H9 (cell line): ENCODE data around the gene DNAI1. TPM values are rescaled to one million over a fixed set of nuclear protein-coding genes. Genes with fewer than 3 reads are reported as not detected.

Experiments
- DNase-seq: peaks from one replicate; pipeline ENCODE4 v3.0.0-alpha.2; 2017
- H2AFZ ChIP-seq: one replicate; pipeline ENCODE4 v1.6.1; 2013; ENCODE audit warnings: mild to moderate bottlenecking, low read length, control low read depth, moderate library complexity
- H2AK5ac ChIP-seq: 2 replicates; pipeline ENCODE4 v1.6.1; 2013; ENCODE audit warnings: low read length, control low read depth, mixed read lengths; ENCODE audit not compliant: insufficient read length
- H2BK120ac ChIP-seq: one replicate; pipeline ENCODE4 v1.6.1; 2013; ENCODE audit warnings: low read depth, mild to moderate bottlenecking, low read length, control low read depth, inconsistent platforms; ENCODE audit not compliant: poor library complexity, severe bottlenecking
- H2BK12ac ChIP-seq: 2 replicates; pipeline ENCODE4 v1.6.1; 2013; ENCODE audit warnings: low read length, control low read depth, mixed read lengths, low read depth; ENCODE audit not compliant: insufficient read length
- H2BK15ac ChIP-seq: 2 replicates; pipeline ENCODE4 v1.6.1; 2013; ENCODE audit warnings: low read depth, low read length, control low read depth
- H2BK20ac ChIP-seq: one replicate; pipeline ENCODE4 v1.6.1; 2013; ENCODE audit warnings: low read depth, mild to moderate bottlenecking, low read length, control low read depth, inconsistent platforms; ENCODE audit not compliant: poor library complexity, severe bottlenecking
- H2BK5ac ChIP-seq: 2 replicates; pipeline ENCODE4 v1.6.1; 2013; ENCODE audit warnings: low read length, control low read depth, mixed read lengths; ENCODE audit not compliant: insufficient read length
- H3K14ac ChIP-seq: 2 replicates; pipeline ENCODE4 v1.6.1; 2013; ENCODE audit warnings: low read length, control low read depth; ENCODE audit not compliant: insufficient read depth
- H3K18ac ChIP-seq: 2 replicates; pipeline ENCODE4 v1.6.1; 2013; ENCODE audit warnings: low read depth, mild to moderate bottlenecking, mixed read lengths, low read length, control low read depth; ENCODE audit not compliant: insufficient read length
- H3K23ac ChIP-seq: 2 replicates; pipeline ENCODE4 v1.6.1; 2013; ENCODE audit warnings: low read length, control low read depth, mixed read lengths, low read depth; ENCODE audit not compliant: insufficient read length
- H3K23me2 ChIP-seq: 2 replicates; pipeline ENCODE4 v1.6.1; 2013; ENCODE audit warnings: low read depth, mild to moderate bottlenecking, mixed read lengths, low read length, control low read depth; ENCODE audit not compliant: insufficient read length, poor library complexity, severe bottlenecking
- H3K27ac ChIP-seq: 2 replicates; pipeline ENCODE4 v1.5.1; 2013; ENCODE audit warnings: low read length, control low read depth, mixed read lengths, low read depth; ENCODE audit not compliant: insufficient read length
- H3K27me3 ChIP-seq: 2 replicates; pipeline ENCODE4 v1.6.1; 2013; ENCODE audit warnings: low read length, control low read depth, inconsistent platforms; ENCODE audit not compliant: insufficient read depth
- H3K4ac ChIP-seq: 2 replicates; pipeline ENCODE4 v1.6.1; 2013; ENCODE audit warnings: low read depth, mild to moderate bottlenecking, control low read depth, inconsistent platforms, low read length, moderate library complexity
- H3K4me1 ChIP-seq: 2 replicates; pipeline ENCODE4 v1.6.1; 2013; ENCODE audit warnings: low read length, control low read depth, inconsistent platforms; ENCODE audit not compliant: insufficient read depth
- H3K4me2 ChIP-seq: 2 replicates; pipeline ENCODE4 v1.6.1; 2013; ENCODE audit warnings: low read length, control low read depth, mixed read lengths; ENCODE audit not compliant: insufficient read length, insufficient read depth
- H3K56ac ChIP-seq: 2 replicates; pipeline ENCODE4 v1.6.1; 2013; ENCODE audit warnings: low read depth, mild to moderate bottlenecking, mixed read lengths, low read length, control low read depth; ENCODE audit not compliant: insufficient read length
- H3K79me1 ChIP-seq: 2 replicates; pipeline ENCODE4 v1.6.1; 2013; ENCODE audit warnings: low read depth, mild to moderate bottlenecking, moderate library complexity, low read length, control low read depth, inconsistent platforms; ENCODE audit not compliant: insufficient read depth, poor library complexity, severe bottlenecking
- H3K79me2 ChIP-seq: 2 replicates; pipeline ENCODE4 v1.6.1; 2013; ENCODE audit warnings: low read length, control low read depth, inconsistent platforms; ENCODE audit not compliant: insufficient read depth
- H3K9ac ChIP-seq: 2 replicates; pipeline ENCODE4 v1.6.1; 2013; ENCODE audit warnings: low read length, control low read depth, mixed read lengths; ENCODE audit not compliant: insufficient read length; ENCODE audit errors: extremely low read depth
- H3K9me3 ChIP-seq: one replicate; pipeline ENCODE4 v1.6.1; 2013; ENCODE audit warnings: low read depth, low read length, inconsistent platforms; ENCODE audit not compliant: control insufficient read depth
- H3T11ph ChIP-seq: one replicate; pipeline ENCODE4 v1.6.1; 2013; ENCODE audit warnings: mild to moderate bottlenecking, low read length, control low read depth, inconsistent platforms
- H4K20me1 ChIP-seq: one replicate; pipeline ENCODE4 v1.6.1; 2013; ENCODE audit not compliant: control insufficient read depth, insufficient read length, insufficient read depth
- H4K5ac ChIP-seq: 2 replicates; pipeline ENCODE4 v1.6.1; 2013; ENCODE audit warnings: low read depth, mild to moderate bottlenecking, mixed read lengths, low read length, control low read depth; ENCODE audit not compliant: insufficient read length
- H4K8ac ChIP-seq: replicated peaks from 2 replicates; pipeline ENCODE4 v1.6.1; 2013; ENCODE audit warnings: low read length, control low read depth, mixed read lengths, low read depth; ENCODE audit not compliant: insufficient read length
- H4K91ac ChIP-seq: 2 replicates; pipeline ENCODE4 v1.6.1; 2013; ENCODE audit warnings: low read depth, mild to moderate bottlenecking, moderate library complexity, mixed read lengths, low read length, control low read depth; ENCODE audit not compliant: insufficient read length
- H3K27ac Mint-ChIP-seq, 3 experiments: 2 replicates in 2 of 3; 3 replicates in 1 of 3; pipeline ENCODE4 v1.8.0; 2020 to 2021; ENCODE audit warnings: mixed read lengths in 3 of 3, mild to moderate bottlenecking in 1 of 3, moderate library complexity in 1 of 3
- H3K27me3 Mint-ChIP-seq: 2 replicates; pipeline ENCODE4 v1.8.0; 2021; ENCODE audit warnings: low read depth, mild to moderate bottlenecking, moderate library complexity, mixed read lengths
- H3K36me3 Mint-ChIP-seq, 3 experiments: 2 replicates in 2 of 3; 3 replicates in 1 of 3; pipeline ENCODE4 v1.8.0; 2020 to 2021; ENCODE audit warnings: low read depth in 3 of 3, mixed read lengths in 3 of 3; ENCODE audit not compliant: insufficient read depth in 1 of 3
- H3K4me1 Mint-ChIP-seq, 2 experiments: 2 replicates each; pipeline ENCODE4 v1.8.0; 2020; ENCODE audit warnings: mixed read lengths in 2 of 2
- H3K4me3 Mint-ChIP-seq, 2 experiments: 2 replicates in 1 of 2; 3 replicates in 1 of 2; pipeline ENCODE4 v1.8.0; 2020 to 2021; ENCODE audit warnings: mild to moderate bottlenecking in 2 of 2, mixed read lengths in 2 of 2, moderate library complexity in 1 of 2
- H3K9me3 Mint-ChIP-seq, 2 experiments: 2 replicates in 1 of 2; 3 replicates in 1 of 2; pipeline ENCODE4 v1.8.0; 2020; ENCODE audit warnings: mild to moderate bottlenecking in 2 of 2, mixed read lengths in 2 of 2, moderate library complexity in 1 of 2
- WGBS: extraction: QIAGEN DNeasy Blood & Tissue Kit; methylation state at CpG from one replicate; pipeline ENCODE4 v1.1.7; 2013; ENCODE audit warnings: missing lambda C conversion rate, low lambda C conversion rate, mixed read lengths; ENCODE audit not compliant: insufficient read length; ENCODE audit errors: extremely low coverage; 5-methylcytosine and 5-hydroxymethylcytosine counted together
- total RNA-seq: library from RNA; stranded (reverse); gene quantifications from 2 replicates; pipeline ENCODE4 v1.2.1, GENCODE V29; 2021
- TF ChIP-seq, protein P1 (sequence below): fragments of 200-600 bp; sonication (generic); conservative IDR thresholded peaks from 3 replicates; pipeline ENCODE4 v1.8.0; 2021; ENCODE audit warnings: antibody characterized with exemption, mild to moderate bottlenecking

DNAI1 gene
- total RNA-seq, 1 experiment from 2014 or later = 0.22 TPM

- no peak overlapping the region for H2AFZ ChIP-seq
- TF ChIP-seq, protein P1, sequence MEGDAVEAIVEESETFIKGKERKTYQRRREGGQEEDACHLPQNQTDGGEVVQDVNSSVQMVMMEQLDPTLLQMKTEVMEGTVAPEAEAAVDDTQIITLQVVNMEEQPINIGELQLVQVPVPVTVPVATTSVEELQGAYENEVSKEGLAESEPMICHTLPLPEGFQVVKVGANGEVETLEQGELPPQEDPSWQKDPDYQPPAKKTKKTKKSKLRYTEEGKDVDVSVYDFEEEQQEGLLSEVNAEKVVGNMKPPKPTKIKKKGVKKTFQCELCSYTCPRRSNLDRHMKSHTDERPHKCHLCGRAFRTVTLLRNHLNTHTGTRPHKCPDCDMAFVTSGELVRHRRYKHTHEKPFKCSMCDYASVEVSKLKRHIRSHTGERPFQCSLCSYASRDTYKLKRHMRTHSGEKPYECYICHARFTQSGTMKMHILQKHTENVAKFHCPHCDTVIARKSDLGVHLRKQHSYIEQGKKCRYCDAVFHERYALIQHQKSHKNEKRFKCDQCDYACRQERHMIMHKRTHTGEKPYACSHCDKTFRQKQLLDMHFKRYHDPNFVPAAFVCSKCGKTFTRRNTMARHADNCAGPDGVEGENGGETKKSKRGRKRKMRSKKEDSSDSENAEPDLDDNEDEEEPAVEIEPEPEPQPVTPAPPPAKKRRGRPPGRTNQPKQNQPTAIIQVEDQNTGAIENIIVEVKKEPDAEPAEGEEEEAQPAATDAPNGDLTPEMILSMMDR = no peak
- H3K27me3 Mint-ChIP-seq = peaks cover 35% of the 10 kb centered on the region
These were observed 345 bp downstream of the DNAI1 start for GRCh38 chr9:34458959-34459340.

More at GRCh38 chr9:34458959-34459340, 345 bp downstream of the DNAI1 start:
- H3T11ph ChIP-seq = no peak overlapping the region
- no peak overlapping the region for H2BK12ac ChIP-seq
- no peak overlapping the region for H2BK20ac ChIP-seq
- H3K4me3 Mint-ChIP-seq = peak overlapping the region; percentile 91 to 94
- no peak overlapping the region for H3K56ac ChIP-seq
- no peak overlapping the region for H3K14ac ChIP-seq
- H3K27ac Mint-ChIP-seq = peak overlapping the region in 1 of 3 experiments; percentile 42; a peak in 2 of 7 replicates
- no peaks in the 10 kb centered on the region for H3K27me3 ChIP-seq
- WGBS = 100% methylated on average over 1 of the region's 11 CpGs
- no peaks in the 10 kb centered on the region for H3K79me2 ChIP-seq
- peaks cover 12% of the 10 kb centered on the region for H3K23me2 ChIP-seq
- no peaks in the 10 kb centered on the region for H4K20me1 ChIP-seq
- H2BK15ac ChIP-seq = no peak overlapping the region
- H3K9me3 Mint-ChIP-seq = no peaks in the 10 kb centered on the region
- H4K8ac ChIP-seq = no peak overlapping the region
- peak overlapping the region; percentile 77 for H3K4me2 ChIP-seq
- H3K4ac ChIP-seq = no peak overlapping the region
- no peaks in the 10 kb centered on the region for H3K36me3 Mint-ChIP-seq
- no peak for DNase-seq
- no peak overlapping the region for H3K27ac ChIP-seq
- H2BK5ac ChIP-seq = no peak overlapping the region
- no peak overlapping the region for H4K5ac ChIP-seq
- H4K91ac ChIP-seq = no peak overlapping the region
- no peak overlapping the region for H3K9ac ChIP-seq
- no peak overlapping the region for H2AK5ac ChIP-seq
- H3K23ac ChIP-seq = no peak overlapping the region
- no peak overlapping the region for H2BK120ac ChIP-seq
- no peaks in the 10 kb centered on the region for H3K4me1 ChIP-seq
- no peak overlapping the region for H3K18ac ChIP-seq
- peaks cover 15 to 24% of the 10 kb centered on the region in 2 experiments for H3K4me1 Mint-ChIP-seq
- H3K9me3 ChIP-seq = no peaks in the 10 kb centered on the region
- H3K79me1 ChIP-seq = no peaks in the 10 kb centered on the region
